ENCODE data around the gene COX15. TPM values are rescaled to one million over a fixed set of nuclear protein-coding genes. Genes with fewer than 3 reads are reported as not detected.

COX15 gene
- total RNA-seq, 1 experiment from 2014 or later, result 34.2 TPM

- Histone ChIP-seq H3K9me3 (ENCODE audit: control insufficient read depth, low read depth, low read length) (no peaks in the 10 kb centered on the region), H3K79me2 (ENCODE audit: insufficient read depth, low read length) (no peaks in the 10 kb centered on the region), H3K4me1 (ENCODE audit: insufficient read depth, low read length) (peaks cover 3% of the 10 kb centered on the region; the same call in 1 of the 2 replicates), H3K18ac (ENCODE audit: insufficient read length, low read depth, low read length) (no peak overlapping the region), H2BK12ac (ENCODE audit: insufficient read length, low read depth, low read length) (no peak overlapping the region), H3K27me3 (ENCODE audit: insufficient read depth, low read length) (no peaks in the 10 kb centered on the region), H3K23me2 (ENCODE audit: insufficient read length, low read depth, low read length, poor library complexity, severe bottlenecking) (no peaks in the 10 kb centered on the region), H2BK5ac (ENCODE audit: insufficient read length, low read length) (no peak overlapping the region), H2AFZ (ENCODE audit: low read length) (no peak overlapping the region), H4K5ac (ENCODE audit: insufficient read length, low read depth, low read length) (no peak overlapping the region), H2BK20ac (ENCODE audit: low read depth, low read length, poor library complexity, severe bottlenecking) (no peak overlapping the region), H3K23ac (ENCODE audit: insufficient read length, low read depth, low read length) (no peak overlapping the region), H2AK5ac (ENCODE audit: insufficient read length, low read length) (no peak overlapping the region), H4K8ac (replicated peaks; ENCODE audit: insufficient read length, low read depth, low read length) (no peak overlapping the region), H2BK120ac (ENCODE audit: low read depth, low read length, poor library complexity, severe bottlenecking) (no peak overlapping the region), H3K4me2 (ENCODE audit: insufficient read depth, insufficient read length, low read length) (no peak overlapping the region), H3K14ac (ENCODE audit: insufficient read depth, low read length) (no peak overlapping the region), H3K4ac (ENCODE audit: low read depth, low read length) (no peak overlapping the region), H3K79me1 (ENCODE audit: insufficient read depth, low read depth, low read length, poor library complexity, severe bottlenecking) (no peaks in the 10 kb centered on the region), H4K20me1 (ENCODE audit: control insufficient read depth, insufficient read depth, insufficient read length) (no peaks in the 10 kb centered on the region), H2BK15ac (ENCODE audit: low read depth, low read length) (no peak overlapping the region), H3K56ac (ENCODE audit: insufficient read length, low read depth, low read length) (no peak overlapping the region), H4K91ac (ENCODE audit: insufficient read length, low read depth, low read length) (no peak overlapping the region), H3T11ph (ENCODE audit: low read length) (no peak overlapping the region), H3K9ac (ENCODE audit: extremely low read depth, insufficient read length, low read length) (no peak overlapping the region), H3K27ac (ENCODE audit: insufficient read length, low read depth, low read length) (no peak overlapping the region)
- WGBS (ENCODE audit: extremely low coverage, insufficient read length, low lambda C conversion rate), result no CpG with 5 or more reads among the region's 4 CpGs
- Mint-ChIP-seq H3K27me3 (ENCODE audit: low read depth) (0 out of 2 replicates have a peak, but pooled peaks cover 1% of the 10 kb centered on the region), H3K4me3 (no peak overlapping the region), H3K4me1 (peaks cover 15 to 18% of the 10 kb centered on the region in 2 experiments), H3K9me3 (no peaks in the 10 kb centered on the region; a peak in 1 of 5 replicates), H3K36me3 (ENCODE audit: insufficient read depth in 1 of 3, low read depth in 3 of 3) (no peaks in the 10 kb centered on the region), H3K27ac (no peak overlapping the region)
- TF ChIP-seq, protein P1, sequence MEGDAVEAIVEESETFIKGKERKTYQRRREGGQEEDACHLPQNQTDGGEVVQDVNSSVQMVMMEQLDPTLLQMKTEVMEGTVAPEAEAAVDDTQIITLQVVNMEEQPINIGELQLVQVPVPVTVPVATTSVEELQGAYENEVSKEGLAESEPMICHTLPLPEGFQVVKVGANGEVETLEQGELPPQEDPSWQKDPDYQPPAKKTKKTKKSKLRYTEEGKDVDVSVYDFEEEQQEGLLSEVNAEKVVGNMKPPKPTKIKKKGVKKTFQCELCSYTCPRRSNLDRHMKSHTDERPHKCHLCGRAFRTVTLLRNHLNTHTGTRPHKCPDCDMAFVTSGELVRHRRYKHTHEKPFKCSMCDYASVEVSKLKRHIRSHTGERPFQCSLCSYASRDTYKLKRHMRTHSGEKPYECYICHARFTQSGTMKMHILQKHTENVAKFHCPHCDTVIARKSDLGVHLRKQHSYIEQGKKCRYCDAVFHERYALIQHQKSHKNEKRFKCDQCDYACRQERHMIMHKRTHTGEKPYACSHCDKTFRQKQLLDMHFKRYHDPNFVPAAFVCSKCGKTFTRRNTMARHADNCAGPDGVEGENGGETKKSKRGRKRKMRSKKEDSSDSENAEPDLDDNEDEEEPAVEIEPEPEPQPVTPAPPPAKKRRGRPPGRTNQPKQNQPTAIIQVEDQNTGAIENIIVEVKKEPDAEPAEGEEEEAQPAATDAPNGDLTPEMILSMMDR (conservative IDR thresholded peaks at IDR 0.05), result no peak
- no peak for DNase-seq
Observed at GRCh38 chr10:99779335-99779734, 47.4 kb upstream of the COX15 start.
